GM21390 (cell line): ENCODE results near the gene ZFC3H1.
"Not testable (repeated sequence)": the region's sequence is repeated elsewhere in the genome, so short reads cannot be mapped to it uniquely, and the experiment has no call there.

ENCODE experiments used
- ATAC-seq: cut with Tn5 transposase; IDR thresholded peaks from one replicate; pipeline ENCODE4 v1.9.1; 2021; ENCODE audit not compliant: unreplicated experiment

ZFC3H1 gene

GRCh38 chr12:71663561-71664410 lies at the start of gene ZFC3H1, which contains the start of gene THAP2:
Gene ZFC3H1 (minus strand): TSS chr12:71663848. CDS start chr12:71663610, 238 bp downstream.
Gene THAP2 (plus strand): TSS chr12:71664301. CDS start chr12:71664510, 209 bp downstream.
- ATAC-seq = peak; percentile 89

GRCh38 chr12:71710276-71711125 lies 46.9 kb upstream of the ZFC3H1 start:
- no peak for ATAC-seq

GRCh38 chr12:71708658-71709057 lies 45.0 kb upstream of the ZFC3H1 start:
- ATAC-seq = no peak

GRCh38 chr12:71704920-71705319 lies 41.3 kb upstream of the ZFC3H1 start:
- ATAC-seq = no peak

GRCh38 chr12:71703206-71703605 lies 39.6 kb upstream of the ZFC3H1 start:
- ATAC-seq = no peak

GRCh38 chr12:71702590-71702989 lies 38.9 kb upstream of the ZFC3H1 start:
- no peak for ATAC-seq

GRCh38 chr12:71702181-71702580 lies 38.5 kb upstream of the ZFC3H1 start:
- not testable (repeated sequence) for ATAC-seq

- no peak for ATAC-seq
Observed at GRCh38 chr12:71695782-71696181, 32.1 kb upstream of the ZFC3H1 start.

GRCh38 chr12:71694099-71694820 lies 30.6 kb upstream of the ZFC3H1 start:
- ATAC-seq = peak; percentile 86

- ATAC-seq = peak; percentile 17
Observed at GRCh38 chr12:71693651-71694050, 30.0 kb upstream of the ZFC3H1 start.

GRCh38 chr12:71693126-71693525 lies 29.5 kb upstream of the ZFC3H1 start:
- ATAC-seq = no peak

- ATAC-seq = no peak
Observed at GRCh38 chr12:71691504-71692129, 28.0 kb upstream of the ZFC3H1 start.

- ATAC-seq = no peak
Observed at GRCh38 chr12:71688961-71689570, 25.4 kb upstream of the ZFC3H1 start.

GRCh38 chr12:71687172-71687571 lies 23.5 kb upstream of the ZFC3H1 start:
- not testable (repeated sequence) for ATAC-seq

GRCh38 chr12:71686658-71687025 lies 23.0 kb upstream of the ZFC3H1 start:
- ATAC-seq = no peak

GRCh38 chr12:71685914-71686657 lies 22.4 kb upstream of the ZFC3H1 start, which contains the start of gene TMEM19:
Gene TMEM19 (plus strand): TSS chr12:71686082. CDS start chr12:71686681, 599 bp downstream.
- peak; percentile 85 for ATAC-seq

GRCh38 chr12:71685312-71685906 lies 21.8 kb upstream of the ZFC3H1 start:
- ATAC-seq = no peak

GRCh38 chr12:71684081-71684480 lies 20.4 kb upstream of the ZFC3H1 start:
- no peak for ATAC-seq

- ATAC-seq = no peak
Observed at GRCh38 chr12:71683633-71684032, 20.0 kb upstream of the ZFC3H1 start.
